DND-41 (cell line): ENCODE data around the gene LIPT2.

Source experiments
- ATAC-seq: fragments of 200-7000 bp; cut with Tn5 transposase; 3 replicates; pipeline ENCODE4 v1.9.1; 2021; ENCODE audit warnings: low read depth; ENCODE audit not compliant: insufficient read depth
- DNase-seq: peaks from one replicate; pipeline ENCODE4 v3.0.0-alpha.2; 2020
- H2AFZ ChIP-seq: 2 replicates; pipeline ENCODE4 v1.6.0; 2012; ENCODE audit warnings: low read depth, low read length
- H3K27ac ChIP-seq: 2 replicates; pipeline ENCODE4 v1.5.1; 2012; ENCODE audit warnings: low read length, inconsistent platforms
- H3K27me3 ChIP-seq: fragments of 200-600 bp; sonication (generic); 2 replicates; pipeline ENCODE4 v1.6.0; 2012; ENCODE audit warnings: low read length, mild to moderate bottlenecking, inconsistent platforms; ENCODE audit not compliant: insufficient read depth, poor library complexity
- H3K36me3 ChIP-seq: 2 replicates; pipeline ENCODE4 v1.5.1; 2012; ENCODE audit warnings: low read length, inconsistent platforms; ENCODE audit not compliant: insufficient read depth
- H3K4me1 ChIP-seq: 2 replicates; pipeline ENCODE4 v1.5.1; 2012; ENCODE audit warnings: mild to moderate bottlenecking, low read length; ENCODE audit not compliant: insufficient read depth
- H3K4me2 ChIP-seq: 2 replicates; pipeline ENCODE4 v1.6.0; 2012; ENCODE audit warnings: mild to moderate bottlenecking, moderate library complexity, low read length, inconsistent platforms; ENCODE audit not compliant: insufficient read depth
- H3K4me3 ChIP-seq, 2 experiments: fragments of 200-600 bp in 1 of 2; shearing (Covaris generic) in 1 of 2; 2 replicates each; pipeline ENCODE4 v1.5.1; 2012 to 2016; ENCODE audit warnings: inconsistent platforms in 2 of 2, low read length in 2 of 2, mild to moderate bottlenecking in 2 of 2, low read depth in 1 of 2, moderate library complexity in 1 of 2
- H3K79me2 ChIP-seq: 2 replicates; pipeline ENCODE4 v1.6.0; 2012; ENCODE audit warnings: low read length, inconsistent platforms; ENCODE audit not compliant: insufficient read depth
- H3K9ac ChIP-seq: 2 replicates; pipeline ENCODE4 v1.6.0; 2012; ENCODE audit warnings: low read depth, mild to moderate bottlenecking, inconsistent platforms, low read length, moderate library complexity
- H3K9me3 ChIP-seq: 2 replicates; pipeline ENCODE4 v1.5.1; 2012; ENCODE audit warnings: low read length, moderate library complexity, mild to moderate bottlenecking, inconsistent platforms; ENCODE audit not compliant: insufficient read depth, severe bottlenecking
- H4K20me1 ChIP-seq: 2 replicates; pipeline ENCODE4 v1.6.0; 2012; ENCODE audit warnings: low read length; ENCODE audit not compliant: insufficient read depth
- EZH2 ChIP-seq: IDR thresholded peaks from 3 replicates; pipeline ENCODE4 v1.6.1; 2012; ENCODE audit warnings: borderline replicate concordance, low read depth, mild to moderate bottlenecking, moderate library complexity, low read length, inconsistent platforms; ENCODE audit not compliant: severe bottlenecking
- TF ChIP-seq, protein P1 (sequence below): IDR thresholded peaks from 2 replicates; pipeline ENCODE4 v1.5.1; 2012; ENCODE audit warnings: borderline replicate concordance, low read length, moderate library complexity, mild to moderate bottlenecking; ENCODE audit not compliant: poor library complexity, severe bottlenecking; ENCODE audit errors: extremely low read depth

Gene LIPT2

DNA sequence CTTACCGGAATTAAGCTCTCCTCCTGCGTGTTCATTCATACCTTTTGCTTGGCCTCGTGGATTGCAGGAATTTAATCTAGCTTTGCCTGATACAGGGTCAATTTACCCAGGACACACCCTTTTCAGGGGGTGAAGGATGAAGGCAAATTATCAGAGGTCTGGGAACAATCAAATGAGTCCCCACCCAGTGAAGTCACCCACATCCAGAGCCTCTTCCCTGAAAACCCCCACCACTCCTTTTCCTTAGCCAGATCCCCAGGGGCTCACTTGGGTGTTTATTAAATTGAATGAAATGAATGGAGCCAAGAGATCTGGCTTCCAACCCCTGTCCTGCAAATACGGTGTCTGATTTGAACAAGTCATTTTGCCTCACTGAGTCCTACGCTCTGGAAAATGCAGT, 31.0 kb upstream of the LIPT2 start:
- ATAC-seq (no peak), DNase-seq (no peak)
- Histone ChIP-seq H4K20me1 (no peaks in the 10 kb centered on the region), H3K4me2 (no peak overlapping the region), H3K9ac (no peak overlapping the region), H3K27me3 (peaks cover 15% of the 10 kb centered on the region), H3K4me1 (no peaks in the 10 kb centered on the region), H3K4me3 (no peak overlapping the region), H3K9me3 (no peaks in the 10 kb centered on the region), H3K27ac (no peak overlapping the region), H2AFZ (no peak overlapping the region), H3K36me3 (no peaks in the 10 kb centered on the region), H3K79me2 (no peaks in the 10 kb centered on the region)
- TF ChIP-seq, protein P1, sequence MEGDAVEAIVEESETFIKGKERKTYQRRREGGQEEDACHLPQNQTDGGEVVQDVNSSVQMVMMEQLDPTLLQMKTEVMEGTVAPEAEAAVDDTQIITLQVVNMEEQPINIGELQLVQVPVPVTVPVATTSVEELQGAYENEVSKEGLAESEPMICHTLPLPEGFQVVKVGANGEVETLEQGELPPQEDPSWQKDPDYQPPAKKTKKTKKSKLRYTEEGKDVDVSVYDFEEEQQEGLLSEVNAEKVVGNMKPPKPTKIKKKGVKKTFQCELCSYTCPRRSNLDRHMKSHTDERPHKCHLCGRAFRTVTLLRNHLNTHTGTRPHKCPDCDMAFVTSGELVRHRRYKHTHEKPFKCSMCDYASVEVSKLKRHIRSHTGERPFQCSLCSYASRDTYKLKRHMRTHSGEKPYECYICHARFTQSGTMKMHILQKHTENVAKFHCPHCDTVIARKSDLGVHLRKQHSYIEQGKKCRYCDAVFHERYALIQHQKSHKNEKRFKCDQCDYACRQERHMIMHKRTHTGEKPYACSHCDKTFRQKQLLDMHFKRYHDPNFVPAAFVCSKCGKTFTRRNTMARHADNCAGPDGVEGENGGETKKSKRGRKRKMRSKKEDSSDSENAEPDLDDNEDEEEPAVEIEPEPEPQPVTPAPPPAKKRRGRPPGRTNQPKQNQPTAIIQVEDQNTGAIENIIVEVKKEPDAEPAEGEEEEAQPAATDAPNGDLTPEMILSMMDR, result no peak
- TF ChIP-seq EZH2, result no peak

DNA sequence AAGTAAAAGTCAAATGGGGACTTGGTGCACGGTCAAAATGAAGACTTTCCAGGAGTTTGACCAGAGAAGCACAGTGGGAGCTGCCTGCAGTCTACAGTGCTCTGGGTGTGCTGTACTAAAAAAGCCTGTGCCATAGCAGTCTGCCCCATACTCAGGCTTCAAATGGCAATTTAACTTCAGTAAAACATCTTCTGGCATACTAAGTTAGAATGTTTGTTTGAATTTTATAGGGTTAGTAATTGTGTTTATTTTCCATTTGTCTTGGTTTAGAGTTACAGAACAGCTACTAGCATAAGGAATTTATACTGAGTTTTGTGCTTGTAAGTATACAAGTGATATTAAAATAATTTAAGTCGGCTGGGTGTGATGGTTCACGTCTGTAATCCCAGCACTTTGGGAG, 29.3 kb upstream of the LIPT2 start:
- no peak for ATAC-seq

DNA sequence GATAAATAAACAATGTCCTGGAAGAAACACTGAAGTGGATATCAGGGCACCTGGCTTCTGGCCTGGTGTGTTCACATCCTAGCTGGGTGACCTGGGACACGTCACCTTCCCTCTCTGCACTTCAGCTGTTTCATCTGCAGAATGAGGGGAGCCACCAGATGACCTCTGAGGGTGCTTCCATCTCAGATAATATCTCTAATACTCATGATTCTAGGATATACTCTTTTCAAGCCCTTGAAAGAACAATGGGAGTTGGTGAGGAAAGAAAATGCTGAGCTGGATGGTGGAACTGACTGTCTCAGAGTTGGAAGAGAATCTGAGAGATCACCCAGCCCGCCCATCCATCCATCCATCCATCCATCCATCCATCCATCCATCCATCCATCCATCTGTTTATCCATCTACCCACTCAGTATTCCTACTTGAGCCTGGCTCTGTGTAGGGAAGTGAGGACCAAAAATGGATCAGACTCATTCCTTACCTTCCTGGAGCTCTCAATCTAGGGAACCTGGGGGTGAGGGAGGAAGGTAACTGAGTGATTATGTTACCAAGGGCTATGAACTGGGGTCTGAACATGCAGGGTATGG, 28.2 kb upstream of the LIPT2 start:
- TF ChIP-seq, protein P1, result no peak
- no peak for TF ChIP-seq EZH2

More for the DNA sequence above, 29.3 kb upstream of the LIPT2 start:
- Histone ChIP-seq H3K4me1 (no peaks in the 10 kb centered on the region), H3K36me3 (no peaks in the 10 kb centered on the region), H2AFZ (no peak overlapping the region), H3K9ac (no peak overlapping the region), H3K9me3 (no peaks in the 10 kb centered on the region), H3K27me3 (peaks cover 15% of the 10 kb centered on the region), H3K4me2 (no peak overlapping the region), H3K27ac (no peak overlapping the region), H3K4me3 (no peak overlapping the region), H4K20me1 (no peaks in the 10 kb centered on the region), H3K79me2 (no peaks in the 10 kb centered on the region)
- no peak for DNase-seq
- TF ChIP-seq, protein P1, result no peak
- TF ChIP-seq EZH2, result no peak

More for the DNA sequence above, 28.2 kb upstream of the LIPT2 start:
- ATAC-seq (no peak), DNase-seq (no peak)
- Histone ChIP-seq H4K20me1 (no peaks in the 10 kb centered on the region), H3K27ac (no peak overlapping the region), H3K4me1 (no peaks in the 10 kb centered on the region), H3K36me3 (no peaks in the 10 kb centered on the region), H3K4me3 (no peak overlapping the region), H2AFZ (no peak overlapping the region), H3K27me3 (peaks cover 15% of the 10 kb centered on the region), H3K9ac (no peak overlapping the region), H3K79me2 (no peaks in the 10 kb centered on the region), H3K9me3 (no peaks in the 10 kb centered on the region), H3K4me2 (no peak overlapping the region)
